HL-60 (cell line): ENCODE data around the gene CIRBP.

ENCODE experiments used
- GABPA ChIP-seq: IDR thresholded peaks from 2 replicates; pipeline ENCODE4 v1.6.1; 2012; ENCODE audit warnings: low read depth
- POLR2AphosphoS5 ChIP-seq: IDR thresholded peaks from 2 replicates; pipeline ENCODE4 v1.6.1; 2012; ENCODE audit warnings: low read depth
- REST ChIP-seq: IDR thresholded peaks from 2 replicates; pipeline ENCODE4 v1.6.1; 2012; ENCODE audit warnings: low read depth; ENCODE audit not compliant: insufficient replicate concordance
- SPI1 ChIP-seq: IDR thresholded peaks from 2 replicates; pipeline ENCODE4 v1.6.1; 2012; ENCODE audit warnings: low read depth, mild to moderate bottlenecking, borderline replicate concordance
- TF ChIP-seq, protein P1 (sequence below): IDR thresholded peaks from one replicate; pipeline ENCODE4 v1.5.1; 2011; ENCODE audit warnings: low read length, control low read depth, inconsistent platforms; ENCODE audit not compliant: insufficient read depth

DNA sequence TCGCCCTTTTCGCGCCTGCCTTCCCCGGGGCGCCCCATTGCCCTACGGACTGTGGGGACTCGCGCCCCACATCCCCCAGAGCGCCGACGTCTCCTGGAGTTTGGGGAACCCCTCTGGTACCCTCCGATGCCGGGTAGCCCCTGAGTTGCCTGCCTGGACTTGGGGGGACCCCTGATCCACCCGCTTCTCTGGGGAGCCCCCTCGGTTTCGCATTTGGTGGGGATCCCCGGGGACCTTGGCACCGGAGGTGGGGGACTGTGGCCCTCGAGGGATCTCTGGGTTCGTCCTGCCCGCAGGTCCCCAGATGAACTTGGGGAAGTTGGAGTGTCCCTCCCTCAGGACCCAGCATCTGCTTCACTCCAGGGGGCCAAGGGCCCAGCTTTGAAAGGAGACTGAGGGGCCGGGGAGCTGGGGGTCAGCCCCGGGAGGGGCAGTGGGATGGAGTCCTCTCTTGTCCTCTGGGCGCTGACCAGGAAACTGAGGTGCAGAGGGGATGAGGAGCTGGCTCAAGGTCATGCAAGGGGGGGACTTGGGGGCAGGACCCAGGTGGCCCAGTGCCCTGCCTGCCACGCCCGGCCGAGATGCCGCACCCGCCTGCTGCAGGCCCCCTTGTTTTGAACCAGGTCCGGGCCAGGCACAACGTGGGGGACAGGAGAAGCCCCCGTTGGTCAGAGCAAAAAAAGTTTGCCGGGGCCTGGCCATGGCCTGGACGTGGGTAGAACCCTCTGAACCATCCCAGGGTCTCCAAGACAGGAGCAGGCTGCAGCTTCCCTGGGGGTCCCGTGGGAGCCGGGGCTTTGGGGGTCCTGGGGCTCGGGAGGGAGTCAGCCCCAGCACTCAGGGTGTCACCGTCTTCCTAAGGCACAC is 17.6 kb downstream of the CIRBP start:
- TF ChIP-seq, protein P1, sequence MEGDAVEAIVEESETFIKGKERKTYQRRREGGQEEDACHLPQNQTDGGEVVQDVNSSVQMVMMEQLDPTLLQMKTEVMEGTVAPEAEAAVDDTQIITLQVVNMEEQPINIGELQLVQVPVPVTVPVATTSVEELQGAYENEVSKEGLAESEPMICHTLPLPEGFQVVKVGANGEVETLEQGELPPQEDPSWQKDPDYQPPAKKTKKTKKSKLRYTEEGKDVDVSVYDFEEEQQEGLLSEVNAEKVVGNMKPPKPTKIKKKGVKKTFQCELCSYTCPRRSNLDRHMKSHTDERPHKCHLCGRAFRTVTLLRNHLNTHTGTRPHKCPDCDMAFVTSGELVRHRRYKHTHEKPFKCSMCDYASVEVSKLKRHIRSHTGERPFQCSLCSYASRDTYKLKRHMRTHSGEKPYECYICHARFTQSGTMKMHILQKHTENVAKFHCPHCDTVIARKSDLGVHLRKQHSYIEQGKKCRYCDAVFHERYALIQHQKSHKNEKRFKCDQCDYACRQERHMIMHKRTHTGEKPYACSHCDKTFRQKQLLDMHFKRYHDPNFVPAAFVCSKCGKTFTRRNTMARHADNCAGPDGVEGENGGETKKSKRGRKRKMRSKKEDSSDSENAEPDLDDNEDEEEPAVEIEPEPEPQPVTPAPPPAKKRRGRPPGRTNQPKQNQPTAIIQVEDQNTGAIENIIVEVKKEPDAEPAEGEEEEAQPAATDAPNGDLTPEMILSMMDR, result no peak
- no peak for TF ChIP-seq SPI1
- no peak for TF ChIP-seq REST
- TF ChIP-seq GABPA, result no peak
- TF ChIP-seq POLR2AphosphoS5, result no peak
